Thoracic aorta endothelial cell (primary cell): ENCODE measurements around the gene HAUS2. TPM values are rescaled to one million over a fixed set of nuclear protein-coding genes. Genes with fewer than 3 reads are reported as not detected.

Source experiments
- total RNA-seq: library from RNA; depleted of rRNA; stranded (reverse); fragments of >200 nt; gene quantifications from 2 replicates; pipeline ENCODE4 v1.2.3, GENCODE V29; 2012

Gene HAUS2
- total RNA-seq = 71.7 and 83.9 TPM in 2 replicates

GRCh38 chr15:42548249-42549031 lies at the start of gene HAUS2, which contains the start of gene LRRC57:
Gene HAUS2, plus strand, starts transcription at chr15:42548838. Its CDS starts 35 bp downstream, at chr15:42548873.
Gene LRRC57, minus strand, starts transcription at chr15:42548793. Its CDS starts 359 bp downstream, at chr15:42548434.

GRCh38 chr15:42575188-42576039 lies 26.8 kb downstream of the HAUS2 start, which contains the start of gene STARD9:
Gene STARD9, plus strand, starts transcription at chr15:42575606. Its CDS starts 110 bp downstream, at chr15:42575716.

Other genes with a start within 250 kb of the HAUS2 start
- gene CAPN3, start 189.3 kb upstream of the HAUS2 start, total RNA-seq = 0.27 and 0.57 TPM in 2 replicates
- 103 and 107 TPM in 2 replicates for gene ZNF106, start 57.7 kb upstream of the HAUS2 start, total RNA-seq
- 247 and 250 TPM in 2 replicates for gene SNAP23, start 53.2 kb upstream of the HAUS2 start, total RNA-seq
- gene LRRC57, start within 50 bp of the HAUS2 start, total RNA-seq = 25.0 and 28.4 TPM in 2 replicates
- 13.2 and 15.2 TPM in 2 replicates for gene STARD9, start 26.8 kb downstream of the HAUS2 start, total RNA-seq
- 9.0 and 13.0 TPM in 2 replicates for gene CDAN1, start 188.3 kb downstream of the HAUS2 start, total RNA-seq